Keratinocyte (primary cell): ENCODE results near the gene CD3D. TPM values are rescaled to one million over a fixed set of nuclear protein-coding genes. Genes with fewer than 3 reads are reported as not detected.

Experiments used
- DNase-seq: peaks from one replicate; pipeline ENCODE4 v3.0.0-alpha.2; 2011; ENCODE audit warnings: low read depth, missing footprints, low spot score
- FAIRE-seq: peaks from 2 replicates; lab custom pipeline; 2011; peaks lifted over from hg19 to GRCh38; lab: Jason Lieb, UNC
- H2AFZ ChIP-seq: 2 replicates; pipeline ENCODE4 v1.6.0; 2012; ENCODE audit warnings: low read length, control low read depth, inconsistent platforms; ENCODE audit not compliant: control insufficient read depth
- H3K27ac ChIP-seq: 2 replicates; pipeline ENCODE4 v1.5.1; 2011; ENCODE audit warnings: low read length; ENCODE audit not compliant: control insufficient read depth, insufficient read depth
- H3K27me3 ChIP-seq: 3 replicates; pipeline ENCODE4 v1.6.0; 2011; ENCODE audit warnings: low read length; ENCODE audit not compliant: control insufficient read depth, insufficient read depth; ENCODE audit errors: extremely low read depth
- H3K36me3 ChIP-seq, 2 experiments: 2 replicates in 1 of 2; 3 replicates in 1 of 2; pipeline ENCODE4 v1.5.1; 2011; ENCODE audit warnings: low read length in 2 of 2, mild to moderate bottlenecking in 1 of 2; ENCODE audit not compliant: control insufficient read depth in 2 of 2, insufficient read depth in 2 of 2; ENCODE audit errors: extremely low read depth in 1 of 2
- H3K4me1 ChIP-seq: 3 replicates; pipeline ENCODE4 v1.5.1; 2011; ENCODE audit warnings: low read length; ENCODE audit not compliant: control insufficient read depth, insufficient read depth; ENCODE audit errors: extremely low read depth
- H3K4me2 ChIP-seq: 3 replicates; pipeline ENCODE4 v1.6.0; 2011; ENCODE audit warnings: low read depth, low read length; ENCODE audit not compliant: control insufficient read depth, insufficient read depth; ENCODE audit errors: extremely low read depth
- H3K4me3 ChIP-seq, 3 experiments: fragments of 200-600 bp in 1 of 3; sonication (generic) in 1 of 3; 2 replicates in 2 of 3; 3 replicates in 1 of 3; pipeline ENCODE4 v1.5.1; 2011 to 2016; ENCODE audit warnings: low read length in 3 of 3, mild to moderate bottlenecking in 3 of 3, control low read depth in 2 of 3, inconsistent platforms in 1 of 3, low read depth in 1 of 3, mixed read lengths in 1 of 3, mixed run types in 1 of 3, moderate library complexity in 1 of 3; ENCODE audit not compliant: control insufficient read depth in 2 of 3, insufficient read depth in 2 of 3; ENCODE audit errors: extremely low read depth in 1 of 3
- H3K79me2 ChIP-seq: 2 replicates; pipeline ENCODE4 v1.6.0; 2012; ENCODE audit warnings: low read length; ENCODE audit not compliant: control insufficient read depth, insufficient read depth
- H3K9ac ChIP-seq: 3 replicates; pipeline ENCODE4 v1.6.0; 2011; ENCODE audit warnings: low read length; ENCODE audit not compliant: control insufficient read depth, insufficient read depth; ENCODE audit errors: extremely low read depth
- H3K9me1 ChIP-seq: 3 replicates; pipeline ENCODE4 v1.6.0; 2011; ENCODE audit warnings: low read length; ENCODE audit not compliant: control insufficient read depth, insufficient read depth; ENCODE audit errors: extremely low read depth
- H3K9me3 ChIP-seq: 2 replicates; pipeline ENCODE4 v1.5.1; 2012; ENCODE audit warnings: low read depth, low read length; ENCODE audit not compliant: control insufficient read depth
- H4K20me1 ChIP-seq: 3 replicates; pipeline ENCODE4 v1.6.0; 2011; ENCODE audit warnings: low read length; ENCODE audit not compliant: control insufficient read depth, insufficient read depth; ENCODE audit errors: extremely low read depth
- CTCF ChIP-seq, 3 experiments: IDR thresholded peaks in 1 of 3; conservative IDR thresholded peaks in 1 of 3; optimal IDR thresholded peaks in 1 of 3; 2 replicates in 2 of 3; 3 replicates in 1 of 3; pipeline versions ENCODE3 to v1.5.1; 2011; ENCODE audit warnings: low read length in 3 of 3, mild to moderate bottlenecking in 3 of 3, moderate library complexity in 2 of 3, control low read depth in 1 of 3, inconsistent platforms in 1 of 3; ENCODE audit not compliant: insufficient read depth in 2 of 3; ENCODE audit errors: extremely low read depth in 1 of 3
- EZH2 ChIP-seq: IDR thresholded peaks from one replicate; pipeline ENCODE4 v1.6.1; 2012; ENCODE audit warnings: inconsistent platforms, mild to moderate bottlenecking, low read length, moderate library complexity
- dilution Hi-C: fragments of 300-500 bp; cut with MboI; formaldehyde crosslinking; loops from one replicate; pipeline ENCODE4 v1.7.0; 2020; ENCODE audit warnings: low sequenced_read_pairs; ENCODE audit not compliant: extremely low pct_ligation_motif_present
- polyA plus RNA-seq, 5 experiments: library from polyadenylated mRNA; depleted of rRNA in 3 of 5; stranded (reverse) in 3 of 5; stranded (forward) in 1 of 5; unstranded in 1 of 5; fragments of >200 nt; gene quantifications; 1 replicate in 1 of 5; 2 replicates in 3 of 5; 3 replicates in 1 of 5; pipeline versions ENCODE4 v1.2.1 to v1.2.3, GENCODE V29; 2011 to 2012; ENCODE audit warnings: missing spikeins in 2 of 5, low read depth in 1 of 5, low replicate concordance in 1 of 5

Gene CD3D
- polyA plus RNA-seq, 1 donor (not counting 4 experiments of a cell fraction or from before 2014, with no cell fraction given), result not detected

- no peak overlapping the region for H3K4me2 ChIP-seq
- no peak for FAIRE-seq
- H3K79me2 ChIP-seq, result no peaks in the 10 kb centered on the region
- peaks cover 9% of the 10 kb centered on the region for H3K27me3 ChIP-seq
- no peaks in the 10 kb centered on the region for H3K36me3 ChIP-seq
- no peaks in the 10 kb centered on the region for H4K20me1 ChIP-seq
- H3K4me1 ChIP-seq, result peaks cover 14% of the 10 kb centered on the region
- H3K27ac ChIP-seq, result no peak overlapping the region
- TF ChIP-seq CTCF (optimal IDR thresholded peaks at IDR 0.05 in 1 of 3, IDR thresholded peaks at IDR 0.05 in 1 of 3, conservative IDR thresholded peaks at IDR 0.05 in 1 of 3; ENCODE audit: extremely low read depth in 1 of 3, insufficient read depth in 2 of 3, low read length in 3 of 3) (no peak), EZH2 (no peak)
- no peak overlapping the region for H3K9ac ChIP-seq
- H3K9me3 ChIP-seq, result no peaks in the 10 kb centered on the region
- DNase-seq, result no peak
- H3K4me3 ChIP-seq, result no peak overlapping the region
- dilution Hi-C loops, result no loop called here
- no peak overlapping the region for H2AFZ ChIP-seq
- no peaks in the 10 kb centered on the region for H3K9me1 ChIP-seq
Measured at GRCh38 chr11:118314988-118315411, 27.5 kb downstream of the CD3D start.

GRCh38 chr11:118313242-118313641, 29.3 kb downstream of the CD3D start:
- Histone ChIP-seq H3K27ac (no peak overlapping the region), H3K79me2 (no peaks in the 10 kb centered on the region), H3K9me1 (no peaks in the 10 kb centered on the region), H3K9ac (no peak overlapping the region), H3K4me3 (no peak overlapping the region), H3K9me3 (no peaks in the 10 kb centered on the region), H3K27me3 (peaks cover 9% of the 10 kb centered on the region), H3K4me2 (no peak overlapping the region), H3K36me3 (no peaks in the 10 kb centered on the region), H4K20me1 (no peaks in the 10 kb centered on the region), H2AFZ (no peak overlapping the region), H3K4me1 (peaks cover 14% of the 10 kb centered on the region)
- TF ChIP-seq CTCF (optimal IDR thresholded peaks at IDR 0.05 in 1 of 3, IDR thresholded peaks at IDR 0.05 in 1 of 3, conservative IDR thresholded peaks at IDR 0.05 in 1 of 3; ENCODE audit: extremely low read depth in 1 of 3, insufficient read depth in 2 of 3, low read length in 3 of 3), result no peak
- no peak for TF ChIP-seq EZH2
- DNase-seq (no peak), FAIRE-seq (no peak)
- dilution Hi-C loops, result no loop called here
